OCI-LY1 (cell line): ENCODE measurements around the gene BRSK1.

Experiments
- EZH2 ChIP-seq: fragments of 200-600 bp; sonication (generic), shearing (Covaris generic); IDR thresholded peaks from 2 replicates; pipeline ENCODE4 v1.8.0; 2017; ENCODE audit warnings: borderline replicate concordance, mixed run types, mild to moderate bottlenecking, antibody characterized with exemption, low read length, moderate library complexity, mixed read lengths
- TF ChIP-seq, protein P1 (sequence below): fragments of 200-600 bp; sonication (generic), shearing (Covaris generic); IDR thresholded peaks from 2 replicates; pipeline ENCODE4 v1.5.1; 2017; ENCODE audit warnings: mild to moderate bottlenecking, antibody characterized with exemption, low read length, moderate library complexity, mixed read lengths

DNA sequence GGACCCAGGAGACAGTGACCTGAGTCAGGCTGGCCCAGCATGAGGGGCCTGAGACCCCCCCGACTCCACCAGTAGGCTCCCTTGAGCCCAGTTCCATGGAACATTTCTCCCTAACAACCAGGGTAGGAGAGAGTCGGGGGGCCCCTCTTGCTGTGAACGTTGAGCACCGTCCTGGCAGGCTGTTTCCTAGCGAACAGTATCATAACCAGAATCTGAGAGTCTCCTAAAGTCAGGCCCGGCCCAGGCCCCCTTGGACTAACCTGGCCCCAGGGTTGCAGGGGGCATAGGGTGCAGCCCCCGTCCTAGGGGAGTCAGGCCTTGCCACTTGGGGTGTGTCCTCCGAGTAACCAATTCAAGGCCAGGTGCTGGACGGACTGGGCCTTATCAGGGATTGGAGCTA, 27.6 kb downstream of the BRSK1 start:
- TF ChIP-seq, protein P1, sequence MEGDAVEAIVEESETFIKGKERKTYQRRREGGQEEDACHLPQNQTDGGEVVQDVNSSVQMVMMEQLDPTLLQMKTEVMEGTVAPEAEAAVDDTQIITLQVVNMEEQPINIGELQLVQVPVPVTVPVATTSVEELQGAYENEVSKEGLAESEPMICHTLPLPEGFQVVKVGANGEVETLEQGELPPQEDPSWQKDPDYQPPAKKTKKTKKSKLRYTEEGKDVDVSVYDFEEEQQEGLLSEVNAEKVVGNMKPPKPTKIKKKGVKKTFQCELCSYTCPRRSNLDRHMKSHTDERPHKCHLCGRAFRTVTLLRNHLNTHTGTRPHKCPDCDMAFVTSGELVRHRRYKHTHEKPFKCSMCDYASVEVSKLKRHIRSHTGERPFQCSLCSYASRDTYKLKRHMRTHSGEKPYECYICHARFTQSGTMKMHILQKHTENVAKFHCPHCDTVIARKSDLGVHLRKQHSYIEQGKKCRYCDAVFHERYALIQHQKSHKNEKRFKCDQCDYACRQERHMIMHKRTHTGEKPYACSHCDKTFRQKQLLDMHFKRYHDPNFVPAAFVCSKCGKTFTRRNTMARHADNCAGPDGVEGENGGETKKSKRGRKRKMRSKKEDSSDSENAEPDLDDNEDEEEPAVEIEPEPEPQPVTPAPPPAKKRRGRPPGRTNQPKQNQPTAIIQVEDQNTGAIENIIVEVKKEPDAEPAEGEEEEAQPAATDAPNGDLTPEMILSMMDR, result no peak
- no peak for TF ChIP-seq EZH2
